ENCODE results near the gene ABLIM1.

- TF ChIP-seq EZH2phosphoT487 (IDR thresholded peaks at IDR 0.05), result no peak
- TF ChIP-seq EZH2 (IDR thresholded peaks at IDR 0.05), result no peak
- TF ChIP-seq, protein P1, sequence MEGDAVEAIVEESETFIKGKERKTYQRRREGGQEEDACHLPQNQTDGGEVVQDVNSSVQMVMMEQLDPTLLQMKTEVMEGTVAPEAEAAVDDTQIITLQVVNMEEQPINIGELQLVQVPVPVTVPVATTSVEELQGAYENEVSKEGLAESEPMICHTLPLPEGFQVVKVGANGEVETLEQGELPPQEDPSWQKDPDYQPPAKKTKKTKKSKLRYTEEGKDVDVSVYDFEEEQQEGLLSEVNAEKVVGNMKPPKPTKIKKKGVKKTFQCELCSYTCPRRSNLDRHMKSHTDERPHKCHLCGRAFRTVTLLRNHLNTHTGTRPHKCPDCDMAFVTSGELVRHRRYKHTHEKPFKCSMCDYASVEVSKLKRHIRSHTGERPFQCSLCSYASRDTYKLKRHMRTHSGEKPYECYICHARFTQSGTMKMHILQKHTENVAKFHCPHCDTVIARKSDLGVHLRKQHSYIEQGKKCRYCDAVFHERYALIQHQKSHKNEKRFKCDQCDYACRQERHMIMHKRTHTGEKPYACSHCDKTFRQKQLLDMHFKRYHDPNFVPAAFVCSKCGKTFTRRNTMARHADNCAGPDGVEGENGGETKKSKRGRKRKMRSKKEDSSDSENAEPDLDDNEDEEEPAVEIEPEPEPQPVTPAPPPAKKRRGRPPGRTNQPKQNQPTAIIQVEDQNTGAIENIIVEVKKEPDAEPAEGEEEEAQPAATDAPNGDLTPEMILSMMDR (IDR thresholded peaks at IDR 0.05), result no peak
Observed at GRCh38 chr10:114682532-114682931, 24.5 kb upstream of the ABLIM1 start.

All from neural progenitor cell (in vitro differentiated cells).